PFSK-1 (cell line): ENCODE results near the gene UXT.

Experiments used
- FOXP2 ChIP-seq: optimal IDR thresholded peaks from 2 replicates; pipeline ENCODE3; 2011; ENCODE audit warnings: borderline replicate concordance, control low read depth, inconsistent platforms; ENCODE audit not compliant: insufficient read depth; ENCODE audit errors: extremely low read length, extremely low read depth
- POLR2AphosphoS5 ChIP-seq: IDR thresholded peaks from 2 replicates; pipeline ENCODE4 v1.6.1; 2012; ENCODE audit warnings: low read depth, mild to moderate bottlenecking, control low read depth, low read length, moderate library complexity
- REST ChIP-seq, 2 experiments: IDR thresholded peaks; 2 replicates each; pipeline versions ENCODE4 v1.6.1 to v1.8.0; 2011 to 2012; ENCODE audit warnings: low read depth in 2 of 2, low read length in 2 of 2, control low read depth in 1 of 2, inconsistent platforms in 1 of 2, mild to moderate bottlenecking in 1 of 2, moderate library complexity in 1 of 2; ENCODE audit not compliant: insufficient read depth in 1 of 2
- SIN3A ChIP-seq: IDR thresholded peaks from 2 replicates; pipeline ENCODE4 v1.6.1; 2012; ENCODE audit warnings: mild to moderate bottlenecking, low read length, moderate library complexity, borderline replicate concordance; ENCODE audit not compliant: insufficient read depth
- TAF1 ChIP-seq: IDR thresholded peaks from 2 replicates; pipeline ENCODE4 v1.6.1; 2012; ENCODE audit warnings: low read length, control low read depth, borderline replicate concordance; ENCODE audit not compliant: insufficient read depth

The UXT gene

GRCh38 chrX:47690175-47690574, 31.2 kb upstream of the UXT start:
- TF ChIP-seq FOXP2, result no peak

- TF ChIP-seq SIN3A, result no peak
- no peak for TF ChIP-seq REST (IDR thresholded peaks at IDR 0.05; ENCODE audit: insufficient read depth in 1 of 2, low read depth in 2 of 2, low read length in 2 of 2)
- TF ChIP-seq FOXP2, result no peak
- TF ChIP-seq TAF1, result no peak
- TF ChIP-seq POLR2AphosphoS5, result no peak
Measured at GRCh38 chrX:47687263-47687662, 28.3 kb upstream of the UXT start.

- TF ChIP-seq POLR2AphosphoS5, result no peak
- no peak for TF ChIP-seq SIN3A
- no peak for TF ChIP-seq FOXP2
- TF ChIP-seq REST (IDR thresholded peaks at IDR 0.05; ENCODE audit: insufficient read depth in 1 of 2, low read depth in 2 of 2, low read length in 2 of 2), result no peak
- TF ChIP-seq TAF1, result no peak
Measured at GRCh38 chrX:47683829-47684205, 24.8 kb upstream of the UXT start.

GRCh38 chrX:47683184-47683828, 24.3 kb upstream of the UXT start:
- TF ChIP-seq FOXP2 (no peak), TAF1 (no peak), REST (IDR thresholded peaks at IDR 0.05; ENCODE audit: insufficient read depth in 1 of 2, low read depth in 2 of 2, low read length in 2 of 2) (no peak), SIN3A (no peak), POLR2AphosphoS5 (no peak)

GRCh38 chrX:47674776-47675175, 15.8 kb upstream of the UXT start:
- no peak for TF ChIP-seq TAF1
- no peak for TF ChIP-seq POLR2AphosphoS5
- no peak for TF ChIP-seq REST (IDR thresholded peaks at IDR 0.05; ENCODE audit: insufficient read depth in 1 of 2, low read depth in 2 of 2, low read length in 2 of 2)
- no peak for TF ChIP-seq FOXP2
- no peak for TF ChIP-seq SIN3A

- TF ChIP-seq POLR2AphosphoS5, result no peak
Measured at GRCh38 chrX:47664737-47665136, 5.8 kb upstream of the UXT start.
